ENCODE measurements around the gene OLFML2A.

OLFML2A gene

DNA sequence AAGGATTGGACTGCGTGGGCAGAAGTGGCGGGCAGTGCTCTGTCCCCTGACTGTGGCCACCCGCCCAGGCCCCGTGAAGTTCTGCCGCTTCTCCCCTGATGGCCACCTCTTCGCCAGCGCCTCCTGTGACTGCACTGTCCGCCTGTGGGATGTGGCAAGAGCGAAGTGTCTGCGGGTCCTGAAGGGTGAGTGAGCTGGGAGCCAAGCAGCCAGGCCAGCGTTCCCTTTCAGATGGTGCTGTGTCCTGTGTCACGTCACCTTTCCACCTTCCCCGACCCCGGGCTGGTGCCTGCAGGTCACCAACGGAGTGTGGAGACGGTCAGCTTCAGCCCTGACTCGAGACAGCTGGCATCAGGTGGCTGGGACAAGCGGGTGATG is 78.6 kb downstream of the OLFML2A start:
- DNase-seq = no peak

DNA sequence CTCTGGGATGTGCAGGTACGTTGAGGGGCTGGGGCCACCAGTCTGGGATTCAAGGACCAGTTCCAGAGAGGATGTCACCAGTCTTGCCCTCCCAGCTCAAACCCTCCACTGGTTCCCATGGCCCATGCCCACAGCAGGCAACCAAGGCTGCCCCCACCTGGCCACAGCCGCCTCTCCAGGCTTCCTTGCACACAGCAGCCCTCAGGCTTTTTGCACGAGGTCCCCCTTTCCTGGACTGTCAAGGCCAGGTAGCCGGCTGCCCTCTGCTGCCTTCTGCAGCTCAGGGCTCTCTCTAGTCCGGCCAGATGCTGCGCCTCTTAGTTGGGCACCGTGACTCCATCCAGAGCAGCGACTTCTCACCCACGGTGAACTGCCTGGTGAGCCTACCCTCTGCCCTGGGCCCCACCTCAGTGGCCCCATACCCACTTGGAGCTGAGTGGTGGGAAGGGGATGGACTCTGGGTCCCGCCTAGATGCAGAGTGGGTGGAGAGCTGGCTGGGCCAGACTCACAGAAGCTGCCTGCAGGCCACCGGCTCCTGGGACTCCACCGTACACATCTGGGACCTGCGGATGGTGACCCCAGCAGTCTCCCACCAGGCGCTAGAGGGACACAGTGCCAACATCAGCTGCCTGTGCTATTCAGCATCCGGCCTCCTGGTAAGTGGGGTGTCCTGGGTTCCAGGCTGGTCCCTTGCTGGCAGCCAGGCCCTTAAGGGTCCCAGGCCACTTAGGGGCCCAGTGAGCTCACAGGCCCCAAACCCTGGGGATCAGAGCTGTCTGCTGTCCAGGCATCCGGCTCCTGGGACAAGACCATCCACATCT is 79.2 kb downstream of the OLFML2A start:
- peak in 1 of 2 donors; percentile 18 for DNase-seq

DNA sequence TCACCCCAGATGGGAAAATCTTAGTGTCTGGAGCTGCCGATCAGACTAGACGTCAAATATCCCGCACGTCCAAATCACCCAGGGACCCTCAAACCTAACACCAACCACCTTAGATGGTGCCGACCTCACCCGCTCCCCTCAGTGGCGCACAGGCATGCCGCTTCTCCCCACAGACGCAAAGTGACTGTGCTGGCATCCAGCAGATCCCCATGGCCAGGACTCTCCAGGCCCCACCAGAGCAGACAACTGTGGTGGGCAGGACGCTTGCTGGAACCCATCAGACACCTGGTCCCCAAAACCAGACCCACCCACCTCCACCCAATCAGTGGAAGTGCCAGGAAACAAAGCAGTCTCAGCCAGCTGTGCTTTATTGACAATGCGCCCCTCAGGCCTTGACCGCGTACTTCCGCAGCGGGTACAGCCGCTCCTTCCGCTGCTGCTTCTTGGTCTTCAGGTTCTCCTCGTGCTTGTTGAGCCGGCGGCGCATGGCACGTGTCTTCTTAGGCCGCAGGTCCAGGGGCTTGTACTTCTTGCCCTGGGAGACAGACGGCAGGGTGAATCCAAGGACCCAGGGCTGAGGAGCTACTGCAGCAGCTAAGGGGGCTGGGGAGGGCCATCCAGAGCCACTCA is 80.7 kb downstream of the OLFML2A start:
- no peak for DNase-seq

DNA sequence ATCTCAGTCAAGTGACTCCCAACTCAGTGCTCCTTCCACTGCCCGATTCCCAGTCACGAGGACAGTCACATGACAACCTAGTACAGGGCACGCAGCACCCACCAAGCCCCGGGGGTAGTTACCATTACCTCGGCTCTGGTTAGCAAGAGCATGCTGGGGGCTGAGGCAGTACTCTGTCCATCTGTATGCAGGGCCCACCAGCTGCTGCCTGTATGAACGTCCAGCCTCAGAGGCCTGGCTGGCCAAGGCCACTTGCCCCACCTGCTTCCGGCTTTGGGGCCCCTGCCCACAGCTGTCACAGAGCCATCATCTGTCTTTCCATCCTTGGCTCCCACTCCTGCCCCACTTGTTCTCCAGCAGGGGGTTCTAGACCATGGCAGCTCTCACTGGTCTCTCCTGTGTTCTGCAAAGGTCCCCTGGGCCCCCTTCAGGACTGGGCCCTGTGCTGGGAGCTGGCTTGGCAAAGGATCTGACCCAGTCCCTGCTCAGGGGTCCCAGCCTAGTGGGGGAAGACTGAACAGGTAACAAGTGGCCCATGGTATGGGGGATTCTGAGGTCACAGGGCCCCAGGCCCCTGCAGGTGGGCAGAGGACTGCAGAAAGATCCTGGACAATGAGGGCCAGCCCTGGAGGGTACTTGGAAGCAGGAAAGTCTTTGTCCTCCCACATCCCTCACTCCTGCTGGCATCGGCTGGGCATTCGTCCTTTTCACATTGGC is 81.6 kb downstream of the OLFML2A start:
- no peak for DNase-seq

DNA sequence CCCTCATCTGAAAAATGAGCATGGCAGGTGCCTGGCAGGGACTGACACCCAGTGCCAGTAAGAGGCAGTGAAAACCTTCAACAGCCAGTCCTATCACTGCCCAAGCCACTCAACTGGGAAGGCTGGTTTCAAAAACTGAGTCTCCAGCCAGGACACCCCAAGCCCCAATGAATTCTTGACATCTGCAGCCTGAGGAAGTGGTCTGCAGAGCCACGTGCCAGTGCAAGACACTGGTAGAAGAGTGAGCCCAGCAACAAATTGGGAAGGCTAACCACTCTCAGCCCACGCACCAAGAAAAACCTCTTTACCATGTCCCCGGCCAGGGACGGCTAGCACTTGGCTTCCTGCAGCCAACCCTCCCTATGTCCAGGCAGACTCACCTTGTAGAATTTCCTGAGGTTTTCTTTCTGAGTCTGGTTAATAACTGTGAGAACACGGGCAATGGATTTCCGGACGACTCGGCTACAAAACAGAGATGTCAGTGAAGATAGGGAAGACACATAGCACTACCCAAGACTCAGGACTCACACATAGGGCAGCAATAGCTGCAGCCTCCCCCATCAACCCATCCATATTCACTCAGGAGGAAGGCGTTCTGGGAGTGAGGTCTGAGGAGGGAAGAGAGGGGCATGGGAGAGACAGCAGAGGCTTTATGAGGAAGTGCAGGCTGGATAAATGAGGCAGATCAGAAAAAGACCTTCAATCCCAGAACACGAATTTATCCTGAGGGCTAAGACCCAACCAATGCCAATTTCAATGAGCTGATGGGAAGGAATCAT is 83.1 kb downstream of the OLFML2A start:
- DNase-seq = peak in 1 of 2 donors; percentile 21

DNA sequence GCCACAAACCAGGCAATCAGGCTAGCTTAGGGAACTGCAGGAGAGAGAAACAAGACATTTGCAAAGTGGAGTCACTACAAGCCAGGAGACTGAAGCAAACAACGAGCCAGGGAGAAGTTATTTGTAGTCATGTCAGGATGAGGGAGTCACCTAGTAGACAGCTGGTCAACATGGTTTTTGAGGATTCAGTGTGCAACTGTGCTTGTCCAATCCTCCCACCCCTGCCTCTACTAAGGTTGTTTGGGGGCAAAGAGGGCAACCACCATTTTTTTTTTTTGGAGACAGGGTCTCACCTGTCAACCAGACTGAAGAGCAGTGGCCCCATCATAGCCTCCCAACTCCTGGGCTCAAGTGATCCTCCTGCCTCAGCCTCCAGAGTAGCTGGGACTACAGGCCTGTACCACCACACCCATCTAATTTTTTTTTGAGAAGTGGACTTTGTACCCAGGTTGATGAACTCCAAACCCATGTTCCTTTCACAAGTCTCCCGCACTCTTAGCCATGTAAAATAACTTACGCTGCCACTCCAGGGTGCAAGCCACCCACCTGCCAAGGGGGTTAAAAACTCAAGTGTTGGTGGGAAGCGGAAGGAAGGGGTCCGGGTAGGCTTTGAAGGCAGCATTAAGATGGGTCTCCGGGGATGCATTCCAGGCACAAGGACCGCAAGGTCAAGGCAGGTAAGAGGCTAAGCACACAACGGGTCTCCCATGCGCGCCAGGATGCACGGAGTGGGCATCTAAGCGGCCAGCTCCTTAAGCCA is 83.8 kb downstream of the OLFML2A start:
- DNase-seq = no peak

DNA sequence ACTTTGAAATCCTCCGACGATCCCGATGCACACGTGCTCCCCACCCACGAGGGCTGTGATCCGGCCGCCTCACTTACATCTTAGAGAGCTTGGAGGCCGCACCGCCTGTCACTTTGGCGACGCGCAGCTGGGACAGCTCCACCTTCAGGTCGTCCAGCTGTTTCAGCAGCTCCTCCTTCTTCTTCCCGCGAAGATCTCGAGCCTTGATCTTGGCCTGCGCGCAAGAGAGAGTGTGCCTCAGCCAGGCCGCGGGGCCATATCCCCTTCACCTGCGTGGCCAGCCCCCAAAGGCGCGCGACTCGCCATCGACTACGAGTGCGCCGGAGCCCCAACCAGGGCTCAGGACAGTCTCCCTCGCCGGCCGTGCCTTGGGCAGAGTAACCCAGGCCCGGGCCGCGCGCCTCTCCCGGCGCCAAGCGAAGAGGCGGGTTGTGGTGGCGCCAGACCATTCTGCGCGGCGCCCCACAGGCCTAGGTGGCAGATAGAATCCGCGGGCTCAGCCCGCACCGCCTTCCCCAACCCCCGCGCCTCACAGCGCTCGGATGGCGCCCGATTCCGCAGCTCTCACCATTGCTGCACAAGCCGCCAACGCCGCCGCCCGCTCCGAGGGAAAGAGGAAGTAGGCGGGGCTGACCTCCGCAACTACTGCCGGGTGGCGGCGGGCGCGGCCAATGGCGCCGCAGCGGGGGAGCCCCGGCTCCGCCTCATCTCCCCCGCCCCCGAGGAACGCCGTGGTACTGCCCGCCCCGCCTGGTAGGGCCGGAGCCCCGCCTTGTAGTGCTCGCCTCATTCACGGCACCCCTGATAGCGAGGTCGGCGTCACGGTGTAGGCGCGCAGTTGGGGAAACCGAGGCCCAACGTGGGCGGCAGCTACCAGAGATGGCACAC is 84.7 kb downstream of the OLFML2A start, which contains the start of the genes ARPC5L and RPL35:
ARPC5L (plus strand) TSS at position 789 of the 888 bp plus-strand sequence. CDS start 7,161 bp downstream, outside the sequence.
RPL35 (minus strand) TSS at position 616 of the 888 bp plus-strand sequence; CDS start at position 571, 45 bp downstream.
- DNase-seq = peak; percentile 95 to 97

DNA sequence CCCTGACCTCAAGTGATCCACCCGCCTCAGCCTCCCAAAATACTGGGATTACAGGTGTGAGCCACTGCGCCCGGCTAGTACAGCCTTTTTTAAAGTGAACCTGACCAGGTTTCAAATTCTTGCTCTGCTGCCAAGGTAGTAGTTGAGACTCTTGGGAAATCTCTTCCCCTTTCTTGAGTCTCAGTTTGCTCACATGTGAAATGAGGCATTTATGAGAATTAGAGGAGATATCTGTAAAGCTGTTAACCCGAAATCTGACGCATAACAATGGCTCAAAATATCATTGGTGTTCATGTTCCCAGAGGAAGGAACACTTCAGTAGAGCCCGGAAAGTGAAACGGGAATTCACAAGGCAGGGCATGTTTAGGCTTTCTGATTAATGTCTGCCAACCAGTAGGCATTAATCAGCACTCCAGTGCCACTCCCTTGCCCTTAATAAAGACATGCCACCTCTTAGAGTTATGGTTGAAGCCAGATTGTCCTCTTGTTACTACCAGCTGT is 86.5 kb downstream of the OLFML2A start:
- no peak for DNase-seq

All from inflammatory macrophage (primary cell).